ENCODE data around the gene AGBL3. TPM values are rescaled to one million over a fixed set of nuclear protein-coding genes. Genes with fewer than 3 reads are reported as not detected.
A peak's percentile ranks its signal among the peaks of the same experiment; 100 is the strongest.
"Not testable (repeated sequence)": the region's sequence is repeated elsewhere in the genome, so short reads cannot be mapped to it uniquely, and the experiment has no call there.

The AGBL3 gene
- total and polyA plus RNA-seq, 8 donors: 2.7 to 15.3 (median 11.3) TPM

GRCh38 chr7:135109976-135110375 is 123.7 kb downstream of the AGBL3 start:
- Histone ChIP-seq H3K27me3 (no peaks in the 10 kb centered on the region), H3K27ac (no peak overlapping the region), H3K36me3 (no peaks in the 10 kb centered on the region), H3K4me3 (no peak overlapping the region), H3K4me1 (no peaks in the 10 kb centered on the region), H3K9me3 (peaks cover 0 to 3% of the 10 kb centered on the region in 2 donors)
- ATAC-seq (no peak), DNase-seq (no peak)
- intact Hi-C loops (cut with DNase I): no loop called here
- TF ChIP-seq CTCF (IDR thresholded peaks at IDR 0.05): no peak

GRCh38 chr7:135111379-135111778 is 125.1 kb downstream of the AGBL3 start:
- Histone ChIP-seq H3K4me3 (no peak overlapping the region), H3K27ac (no peak overlapping the region), H3K9me3 (no peaks in the 10 kb centered on the region), H3K36me3 (no peaks in the 10 kb centered on the region), H3K4me1 (no peaks in the 10 kb centered on the region), H3K27me3 (no peaks in the 10 kb centered on the region)
- TF ChIP-seq CTCF (IDR thresholded peaks at IDR 0.05): no peak
- intact Hi-C loops (cut with DNase I): no loop called here
- no peak for DNase-seq
- no peak for ATAC-seq

- Histone ChIP-seq H3K27ac (no peak overlapping the region), H3K4me3 (no peak overlapping the region), H3K9me3 (peaks cover 0 to 3% of the 10 kb centered on the region in 2 donors), H3K36me3 (no peaks in the 10 kb centered on the region), H3K27me3 (no peaks in the 10 kb centered on the region), H3K4me1 (no peaks in the 10 kb centered on the region)
- no peak for DNase-seq
- intact Hi-C loops (cut with DNase I): no loop called here
- ATAC-seq: no peak
- TF ChIP-seq CTCF (IDR thresholded peaks at IDR 0.05): no peak
Observed at GRCh38 chr7:135114622-135115021, 128.3 kb downstream of the AGBL3 start.

GRCh38 chr7:135117096-135117495 is 130.8 kb downstream of the AGBL3 start:
- intact Hi-C loops (cut with DNase I): no loop called here
- H3K4me1 ChIP-seq: no peaks in the 10 kb centered on the region
- peaks cover 0 to 16% of the 10 kb centered on the region in 2 donors for H3K9me3 ChIP-seq
- DNase-seq (no peak), ATAC-seq (no peak)
- no peak overlapping the region for H3K27ac ChIP-seq
- TF ChIP-seq CTCF (IDR thresholded peaks at IDR 0.05): no peak
- no peaks in the 10 kb centered on the region for H3K27me3 ChIP-seq
- no peak overlapping the region for H3K4me3 ChIP-seq
- no peaks in the 10 kb centered on the region for H3K36me3 ChIP-seq

GRCh38 chr7:135121868-135122267 is 135.6 kb downstream of the AGBL3 start:
- H3K9me3 ChIP-seq: peaks cover 0 to 18% of the 10 kb centered on the region in 2 donors
- TF ChIP-seq CTCF (IDR thresholded peaks at IDR 0.05): no peak

GRCh38 chr7:135124631-135125030 is 138.3 kb downstream of the AGBL3 start:
- H3K9me3 ChIP-seq: peaks cover 0 to 14% of the 10 kb centered on the region in 2 donors
- H3K36me3 ChIP-seq; H3K27ac ChIP-seq; intact Hi-C loops (cut with DNase I); H3K27me3 ChIP-seq; DNase-seq; H3K4me1 ChIP-seq; H3K4me3 ChIP-seq; ATAC-seq: not testable (repeated sequence)

More at GRCh38 chr7:135121868-135122267, 135.6 kb downstream of the AGBL3 start:
- no peak overlapping the region for H3K27ac ChIP-seq
- peak in 1 of 4 donors; percentile 18 for DNase-seq
- H3K27me3 ChIP-seq: no peaks in the 10 kb centered on the region
- H3K36me3 ChIP-seq: no peaks in the 10 kb centered on the region
- no peaks in the 10 kb centered on the region for H3K4me1 ChIP-seq
- intact Hi-C loops (cut with DNase I): no loop called here
- no peak for ATAC-seq
- no peak overlapping the region for H3K4me3 ChIP-seq
